KMS-11 (cell line): ENCODE measurements around the gene HIGD1B.

Experiments used
- H2AFZ ChIP-seq: fragments of 200-600 bp; sonication (generic); 2 replicates; pipeline ENCODE4 v1.6.1; 2016; ENCODE audit warnings: antibody characterized with exemption, mixed run types, low read depth
- H3K27ac ChIP-seq: fragments of 200-600 bp; sonication (generic); 2 replicates; pipeline ENCODE4 v1.6.1; 2016; ENCODE audit warnings: mild to moderate bottlenecking, mixed run types
- H3K27me3 ChIP-seq: fragments of 200-600 bp; sonication (generic); 2 replicates; pipeline ENCODE4 v1.6.1; 2017; ENCODE audit warnings: mild to moderate bottlenecking, low read depth, mixed run types, moderate library complexity; ENCODE audit not compliant: insufficient read depth
- H3K36me3 ChIP-seq: fragments of 200-600 bp; sonication (generic); 2 replicates; pipeline ENCODE4 v1.6.1; 2017; ENCODE audit warnings: mild to moderate bottlenecking, mixed run types; ENCODE audit not compliant: insufficient read depth
- H3K4me1 ChIP-seq: fragments of 200-600 bp; sonication (generic); 2 replicates; pipeline ENCODE4 v1.6.1; 2016; ENCODE audit warnings: mild to moderate bottlenecking, low read depth, mixed run types; ENCODE audit not compliant: poor library complexity, severe bottlenecking
- H3K4me2 ChIP-seq: fragments of 200-600 bp; sonication (generic); 2 replicates; pipeline ENCODE4 v1.7.0; 2016; ENCODE audit warnings: mild to moderate bottlenecking, mixed run types
- H3K4me3 ChIP-seq: fragments of 200-600 bp; sonication (generic); IDR thresholded peaks from 2 replicates; pipeline ENCODE4 v1.6.1; 2017; ENCODE audit warnings: low read depth, low read length, mixed read lengths; ENCODE audit not compliant: insufficient read depth
- H3K79me2 ChIP-seq: fragments of 200-600 bp; sonication (generic); 2 replicates; pipeline ENCODE4 v1.6.1; 2016; ENCODE audit warnings: low read depth, mixed run types; ENCODE audit not compliant: insufficient read depth
- H3K9ac ChIP-seq: fragments of 200-600 bp; sonication (generic); 2 replicates; pipeline ENCODE4 v1.6.1; 2016; ENCODE audit warnings: mild to moderate bottlenecking, mixed run types
- H4K20me1 ChIP-seq: fragments of 200-600 bp; sonication (generic); 2 replicates; pipeline ENCODE4 v1.6.1; 2016; ENCODE audit warnings: mild to moderate bottlenecking, mixed run types; ENCODE audit not compliant: insufficient read depth
- CTCF ChIP-seq: fragments of 200-600 bp; sonication (generic); conservative IDR thresholded peaks from 2 replicates; pipeline ENCODE4 v1.6.1; 2017; ENCODE audit warnings: low read depth, mild to moderate bottlenecking, antibody characterized with exemption, low read length, moderate library complexity, mixed read lengths

HIGD1B gene

GRCh38 chr17:44847586-44847985, at the start of gene HIGD1B:
Gene HIGD1B, plus strand, starts transcription at chr17:44847883. Its CDS starts 270 bp downstream, at chr17:44848153.
- H3K4me2 ChIP-seq, result no peak within 1 kb of the TSS
- H3K27ac ChIP-seq, result no peak within 1 kb of the TSS
- H3K27me3 ChIP-seq, result no peaks in the 10 kb centered on the region
- no peaks in the 10 kb centered on the region for H3K79me2 ChIP-seq
- H3K4me1 ChIP-seq, result peaks cover 7% of the 10 kb centered on the region
- H3K9ac ChIP-seq, result no peak within 1 kb of the TSS
- no peak within 1 kb of the TSS for H2AFZ ChIP-seq
- H3K36me3 ChIP-seq, result no peaks in the 10 kb centered on the region; the same call in 1 of the 2 replicates
- H4K20me1 ChIP-seq, result no peaks in the 10 kb centered on the region
- no peak for TF ChIP-seq CTCF
- H3K4me3 ChIP-seq, result no peak within 1 kb of the TSS

DNA sequence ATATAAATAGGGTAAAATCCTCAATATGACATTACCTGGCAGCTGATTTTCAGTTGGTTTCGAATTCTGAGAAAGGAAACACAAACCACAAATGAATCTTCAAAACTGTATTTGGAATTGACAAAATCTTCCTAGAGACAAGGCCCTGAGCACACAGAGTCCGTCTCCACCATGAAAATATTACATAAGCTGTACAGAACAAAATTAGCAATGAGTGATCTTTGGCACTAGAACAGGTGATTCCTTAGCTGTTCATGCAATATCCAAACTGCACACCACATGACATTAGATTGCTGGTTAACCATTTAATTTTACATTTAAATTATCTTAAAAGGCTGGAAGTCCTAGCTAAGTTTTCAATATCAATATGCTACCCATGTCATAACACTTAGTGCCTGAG, 49.3 kb upstream of the HIGD1B start:
- no peak for TF ChIP-seq CTCF
- Histone ChIP-seq H3K4me1 (no peaks in the 10 kb centered on the region), H3K27ac (no peak overlapping the region)

DNA sequence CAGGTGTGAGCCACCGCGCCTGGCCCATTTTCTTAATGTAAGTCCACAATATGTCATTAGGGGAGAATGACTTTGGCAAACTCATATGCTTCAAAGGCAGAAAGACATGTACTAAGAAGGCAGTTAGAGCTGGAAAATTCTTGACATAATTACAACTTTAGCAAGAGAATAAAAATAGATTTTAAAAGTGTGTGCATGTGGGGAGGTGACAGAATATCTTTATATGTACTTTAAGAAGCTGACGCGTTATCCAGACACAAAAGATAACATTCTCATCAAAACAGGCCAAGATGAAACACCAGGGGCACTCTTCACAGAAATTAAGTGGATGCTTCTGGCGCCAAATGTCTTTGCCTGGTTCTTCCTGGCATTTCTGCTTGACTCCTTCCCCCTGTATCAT, 45.8 kb upstream of the HIGD1B start:
- TF ChIP-seq CTCF, result no peak
- Histone ChIP-seq H3K4me2 (no peak overlapping the region), H3K79me2 (no peaks in the 10 kb centered on the region), H3K36me3 (no peaks in the 10 kb centered on the region), H3K27ac (no peak overlapping the region), H2AFZ (no peak overlapping the region), H3K4me3 (no peak overlapping the region), H4K20me1 (no peaks in the 10 kb centered on the region), H3K9ac (no peak overlapping the region), H3K27me3 (no peaks in the 10 kb centered on the region), H3K4me1 (no peaks in the 10 kb centered on the region)

More for the DNA sequence above, 49.3 kb upstream of the HIGD1B start:
- Histone ChIP-seq H4K20me1 (no peaks in the 10 kb centered on the region), H3K79me2 (no peaks in the 10 kb centered on the region), H3K36me3 (no peaks in the 10 kb centered on the region), H3K9ac (no peak overlapping the region), H3K4me3 (no peak overlapping the region), H2AFZ (no peak overlapping the region), H3K4me2 (no peak overlapping the region), H3K27me3 (no peaks in the 10 kb centered on the region)

- no peak overlapping the region for H3K9ac ChIP-seq
- no peaks in the 10 kb centered on the region for H4K20me1 ChIP-seq
- no peak overlapping the region for H3K4me3 ChIP-seq
- no peaks in the 10 kb centered on the region for H3K36me3 ChIP-seq
- H3K27me3 ChIP-seq, result no peaks in the 10 kb centered on the region
- H3K79me2 ChIP-seq, result no peaks in the 10 kb centered on the region
- no peak for TF ChIP-seq CTCF
- no peak overlapping the region for H2AFZ ChIP-seq
- no peak overlapping the region for H3K27ac ChIP-seq
- H3K4me2 ChIP-seq, result no peak overlapping the region
- H3K4me1 ChIP-seq, result no peaks in the 10 kb centered on the region
These were observed 43.2 kb upstream of the HIGD1B start for GRCh38 chr17:44804302-44805089.
